Nephron progenitor cell (in vitro differentiated cells): Measurements from ENCODE around the gene BCKDHB.
A peak's percentile ranks its signal among the peaks of the same experiment; 100 is the strongest.

Source experiments
- DNase-seq: peaks from one replicate; pipeline ENCODE4 v3.0.0; 2021
- H3K27ac Mint-ChIP-seq: 2 replicates; pipeline ENCODE4 v1.8.0; 2021; ENCODE audit warnings: mild to moderate bottlenecking, moderate library complexity, mixed read lengths
- H3K27me3 Mint-ChIP-seq: 2 replicates; pipeline ENCODE4 v1.8.0; 2021; ENCODE audit warnings: mild to moderate bottlenecking, low read depth, mixed read lengths; ENCODE audit not compliant: poor library complexity
- H3K36me3 Mint-ChIP-seq: 2 replicates; pipeline ENCODE4 v1.8.0; 2021; ENCODE audit warnings: low read depth, mixed read lengths
- H3K4me1 Mint-ChIP-seq: 2 replicates; pipeline ENCODE4 v1.8.0; 2021; ENCODE audit warnings: mixed read lengths
- H3K4me3 Mint-ChIP-seq: 2 replicates; pipeline ENCODE4 v1.8.0; 2021; ENCODE audit warnings: mild to moderate bottlenecking, moderate library complexity, mixed read lengths
- H3K9me3 Mint-ChIP-seq: 2 replicates; pipeline ENCODE4 v1.8.0; 2021; ENCODE audit warnings: mild to moderate bottlenecking, moderate library complexity, mixed read lengths
- TF ChIP-seq, protein P1 (sequence below): fragments of 200-600 bp; sonication (generic); IDR thresholded peaks from 2 replicates; pipeline ENCODE4 v1.5.0; 2021; ENCODE audit warnings: antibody characterized with exemption

BCKDHB gene

DNA sequence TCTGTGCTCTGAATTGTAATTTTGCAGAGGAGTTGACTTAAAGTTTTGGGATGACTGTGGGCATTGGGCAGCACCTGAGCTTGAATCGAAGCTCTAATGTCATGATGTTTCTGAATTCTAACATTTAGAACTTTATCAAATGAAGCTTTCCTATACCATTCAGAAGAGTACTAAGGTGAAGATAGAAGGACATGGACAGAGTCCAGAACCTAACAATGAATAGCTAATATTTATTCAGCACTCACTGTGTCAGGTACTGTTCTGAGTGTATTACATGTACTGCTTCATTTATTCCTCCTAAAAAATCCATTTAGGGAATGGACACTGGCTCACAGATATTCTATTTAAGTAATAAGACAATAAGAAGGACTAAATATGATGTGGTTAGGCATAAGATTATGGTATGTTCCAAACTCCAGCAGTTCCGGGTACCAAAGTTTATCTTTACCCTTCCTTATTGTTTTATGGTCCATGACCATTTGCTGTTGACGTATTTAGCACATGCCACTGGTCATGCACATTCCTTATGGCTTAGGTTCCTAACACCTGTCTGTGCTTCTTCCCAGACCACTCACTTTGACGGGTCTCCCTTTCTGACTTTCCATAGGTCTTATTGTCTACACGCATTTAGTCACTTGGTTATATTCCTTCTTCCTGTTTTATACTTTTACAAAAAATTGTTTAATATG lies 20.3 kb downstream of the BCKDHB start:
- Mint-ChIP-seq H3K27ac (no peak overlapping the region), H3K27me3 (no peaks in the 10 kb centered on the region), H3K4me3 (no peak overlapping the region), H3K4me1 (no peaks in the 10 kb centered on the region), H3K36me3 (peaks cover 58% of the 10 kb centered on the region), H3K9me3 (peaks cover 35% of the 10 kb centered on the region)
- DNase-seq, result no peak
- TF ChIP-seq, protein P1, sequence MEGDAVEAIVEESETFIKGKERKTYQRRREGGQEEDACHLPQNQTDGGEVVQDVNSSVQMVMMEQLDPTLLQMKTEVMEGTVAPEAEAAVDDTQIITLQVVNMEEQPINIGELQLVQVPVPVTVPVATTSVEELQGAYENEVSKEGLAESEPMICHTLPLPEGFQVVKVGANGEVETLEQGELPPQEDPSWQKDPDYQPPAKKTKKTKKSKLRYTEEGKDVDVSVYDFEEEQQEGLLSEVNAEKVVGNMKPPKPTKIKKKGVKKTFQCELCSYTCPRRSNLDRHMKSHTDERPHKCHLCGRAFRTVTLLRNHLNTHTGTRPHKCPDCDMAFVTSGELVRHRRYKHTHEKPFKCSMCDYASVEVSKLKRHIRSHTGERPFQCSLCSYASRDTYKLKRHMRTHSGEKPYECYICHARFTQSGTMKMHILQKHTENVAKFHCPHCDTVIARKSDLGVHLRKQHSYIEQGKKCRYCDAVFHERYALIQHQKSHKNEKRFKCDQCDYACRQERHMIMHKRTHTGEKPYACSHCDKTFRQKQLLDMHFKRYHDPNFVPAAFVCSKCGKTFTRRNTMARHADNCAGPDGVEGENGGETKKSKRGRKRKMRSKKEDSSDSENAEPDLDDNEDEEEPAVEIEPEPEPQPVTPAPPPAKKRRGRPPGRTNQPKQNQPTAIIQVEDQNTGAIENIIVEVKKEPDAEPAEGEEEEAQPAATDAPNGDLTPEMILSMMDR, result no peak

DNA sequence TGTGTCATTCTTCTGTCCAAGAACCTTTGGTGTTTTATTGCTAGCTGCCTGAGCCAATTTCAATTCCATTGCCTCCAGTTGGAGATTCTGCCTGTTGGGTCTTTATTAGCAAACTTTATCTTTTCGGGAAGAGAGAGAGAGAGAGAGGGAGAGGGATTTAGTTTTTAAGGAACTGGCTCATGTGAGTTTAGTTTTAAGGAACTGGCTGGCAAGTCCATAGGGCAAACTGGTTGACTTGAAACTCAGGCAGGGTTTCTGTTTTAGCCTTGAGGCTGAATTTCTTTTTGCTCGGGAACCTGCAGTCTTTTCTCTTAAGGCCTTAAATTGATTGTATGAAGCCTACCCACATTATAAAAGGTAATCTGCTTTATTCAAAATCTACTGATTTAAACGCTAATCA lies 23.0 kb downstream of the BCKDHB start:
- Mint-ChIP-seq H3K4me3 (no peak overlapping the region), H3K27ac (no peak overlapping the region), H3K4me1 (no peaks in the 10 kb centered on the region), H3K27me3 (no peaks in the 10 kb centered on the region), H3K9me3 (peaks cover 10% of the 10 kb centered on the region), H3K36me3 (peaks cover 56% of the 10 kb centered on the region)
- DNase-seq, result no peak
- TF ChIP-seq, protein P1, result no peak

DNA sequence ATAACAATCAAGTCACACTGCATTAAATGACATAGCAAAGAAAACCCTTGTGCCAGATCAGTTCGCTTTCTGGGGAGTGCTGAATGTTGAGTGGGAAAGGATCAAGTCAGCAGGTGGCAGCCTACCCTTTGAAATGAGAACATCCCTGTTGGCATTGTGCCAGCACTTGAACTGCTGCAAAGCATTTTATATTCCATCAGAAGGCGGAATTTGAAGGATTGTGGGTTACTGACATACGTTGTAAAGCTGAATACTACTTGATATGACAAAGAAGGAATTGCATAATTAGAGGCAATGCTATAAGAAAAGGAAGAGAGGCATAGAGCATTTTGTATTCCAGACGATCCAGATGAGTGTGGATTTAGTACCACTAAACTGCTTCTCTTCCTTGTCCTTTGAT lies 26.5 kb downstream of the BCKDHB start:
- no peak overlapping the region for H3K27ac Mint-ChIP-seq
- H3K36me3 Mint-ChIP-seq, result peaks cover 67% of the 10 kb centered on the region
- H3K27me3 Mint-ChIP-seq, result no peaks in the 10 kb centered on the region
- H3K9me3 Mint-ChIP-seq, result no peaks in the 10 kb centered on the region
- TF ChIP-seq, protein P1, result no peak
- peak; percentile 10 for DNase-seq
- H3K4me3 Mint-ChIP-seq, result no peak overlapping the region
- H3K4me1 Mint-ChIP-seq, result no peaks in the 10 kb centered on the region

DNA sequence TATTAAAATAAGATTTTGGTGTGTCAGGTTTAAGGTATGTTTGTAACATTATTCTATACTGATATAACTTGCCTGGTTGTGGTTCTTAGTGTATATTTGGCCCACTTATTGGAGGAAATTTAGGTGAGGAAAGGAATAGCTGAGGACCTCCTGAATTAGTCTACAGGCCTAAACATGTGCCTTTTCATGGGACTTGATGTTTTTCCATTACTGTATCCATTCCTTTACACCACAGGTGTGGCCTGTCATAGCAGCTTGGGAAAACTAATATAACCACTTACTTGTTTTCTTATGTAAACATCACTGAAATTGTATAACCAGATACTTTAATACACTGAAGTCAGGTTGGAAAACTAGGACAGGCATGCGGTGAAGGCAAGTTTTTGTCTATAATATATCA lies 27.6 kb downstream of the BCKDHB start:
- H3K9me3 Mint-ChIP-seq, result peaks cover 5% of the 10 kb centered on the region
- H3K4me1 Mint-ChIP-seq, result no peaks in the 10 kb centered on the region
- no peaks in the 10 kb centered on the region for H3K27me3 Mint-ChIP-seq
- DNase-seq, result no peak
- H3K27ac Mint-ChIP-seq, result no peak overlapping the region
- TF ChIP-seq, protein P1, result no peak
- no peak overlapping the region for H3K4me3 Mint-ChIP-seq
- peaks cover 67% of the 10 kb centered on the region for H3K36me3 Mint-ChIP-seq

DNA sequence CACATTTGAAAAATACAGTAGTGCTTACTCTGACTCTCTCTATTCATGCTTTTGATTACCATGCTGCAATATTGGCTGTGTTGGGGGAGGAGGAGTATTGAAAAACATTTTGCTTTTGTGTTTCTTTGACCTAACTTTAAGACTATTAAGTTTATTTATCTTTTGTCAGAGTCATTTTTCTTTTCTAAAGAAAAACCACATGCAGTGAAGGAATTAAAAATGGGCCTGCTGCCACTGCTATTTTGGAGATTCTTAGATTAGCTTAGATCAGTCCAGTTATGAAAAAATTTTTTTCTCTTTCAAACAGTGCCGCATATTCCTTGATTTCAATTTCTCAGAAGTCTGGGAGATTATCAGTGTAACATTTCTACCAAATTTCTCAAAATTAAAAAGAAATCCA lies 36.1 kb downstream of the BCKDHB start:
- Mint-ChIP-seq H3K36me3 (peaks cover 44% of the 10 kb centered on the region), H3K27ac (no peak overlapping the region), H3K4me3 (no peak overlapping the region), H3K9me3 (peaks cover 21% of the 10 kb centered on the region), H3K4me1 (no peaks in the 10 kb centered on the region), H3K27me3 (no peaks in the 10 kb centered on the region)
- DNase-seq, result no peak
- TF ChIP-seq, protein P1, result no peak

DNA sequence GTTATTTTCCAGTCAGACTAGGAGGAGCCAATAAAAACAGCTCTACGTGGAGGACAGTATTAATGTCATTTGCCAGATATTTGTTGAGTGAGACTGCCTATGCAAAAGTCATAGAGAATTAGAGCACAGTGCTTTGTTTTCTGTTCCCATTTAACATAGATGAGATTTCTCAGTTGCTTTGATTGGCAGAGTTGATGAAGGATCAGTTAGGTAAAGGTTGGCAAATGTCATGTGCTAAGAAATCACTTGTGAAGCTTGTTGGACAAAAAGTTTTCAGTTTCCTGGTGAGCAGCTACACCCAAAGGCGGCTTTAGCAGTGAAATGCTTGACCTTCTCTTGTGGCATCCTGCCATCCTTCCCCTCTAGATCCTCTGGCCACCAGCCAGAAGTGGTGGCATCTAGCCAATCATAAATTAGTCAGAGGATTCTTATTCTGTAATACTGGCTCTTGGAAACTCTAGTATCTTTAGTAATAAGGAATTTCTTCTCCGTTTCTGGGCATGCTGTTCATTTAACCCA lies 37.0 kb downstream of the BCKDHB start:
- Mint-ChIP-seq H3K27ac (no peak overlapping the region), H3K9me3 (peaks cover 17% of the 10 kb centered on the region), H3K4me1 (no peaks in the 10 kb centered on the region), H3K4me3 (no peak overlapping the region), H3K27me3 (no peaks in the 10 kb centered on the region), H3K36me3 (peaks cover 43% of the 10 kb centered on the region)
- DNase-seq, result no peak
- TF ChIP-seq, protein P1, result no peak
